Measurements from ENCODE around the gene TEX12.

Gene TEX12

GRCh38 chr11:112212710-112213109 lies 45.5 kb downstream of the TEX12 start:
- no peak for ATAC-seq
- no peak for TF ChIP-seq ISL1 (CRISPR knock-in tag; IDR thresholded peaks at IDR 0.05)
- TF ChIP-seq, protein P1, sequence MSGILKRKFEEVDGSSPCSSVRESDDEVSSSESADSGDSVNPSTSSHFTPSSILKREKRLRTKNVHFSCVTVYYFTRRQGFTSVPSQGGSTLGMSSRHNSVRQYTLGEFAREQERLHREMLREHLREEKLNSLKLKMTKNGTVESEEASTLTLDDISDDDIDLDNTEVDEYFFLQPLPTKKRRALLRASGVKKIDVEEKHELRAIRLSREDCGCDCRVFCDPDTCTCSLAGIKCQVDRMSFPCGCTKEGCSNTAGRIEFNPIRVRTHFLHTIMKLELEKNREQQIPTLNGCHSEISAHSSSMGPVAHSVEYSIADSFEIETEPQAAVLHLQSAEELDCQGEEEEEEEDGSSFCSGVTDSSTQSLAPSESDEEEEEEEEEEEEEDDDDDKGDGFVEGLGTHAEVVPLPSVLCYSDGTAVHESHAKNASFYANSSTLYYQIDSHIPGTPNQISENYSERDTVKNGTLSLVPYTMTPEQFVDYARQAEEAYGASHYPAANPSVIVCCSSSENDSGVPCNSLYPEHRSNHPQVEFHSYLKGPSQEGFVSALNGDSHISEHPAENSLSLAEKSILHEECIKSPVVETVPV (CRISPR knock-in tag; IDR thresholded peaks at IDR 0.05): no peak
- no peak for TF ChIP-seq GLIS3 (CRISPR knock-in tag; IDR thresholded peaks at IDR 0.05)
- no peak for TF ChIP-seq ZNF8 (CRISPR knock-in tag; IDR thresholded peaks at IDR 0.05)
- no peak for TF ChIP-seq PATZ1 (CRISPR knock-in tag; IDR thresholded peaks at IDR 0.05; ENCODE audit: borderline replicate concordance)
- TF ChIP-seq ZNF70 (CRISPR knock-in tag; IDR thresholded peaks at IDR 0.05): no peak
- no peak for TF ChIP-seq SNAI2 (CRISPR knock-in tag; IDR thresholded peaks at IDR 0.05)
- TF ChIP-seq BACH2 (CRISPR knock-in tag; IDR thresholded peaks at IDR 0.05; ENCODE audit: borderline replicate concordance): no peak
- no peak for TF ChIP-seq ZC3H10 (CRISPR knock-in tag; IDR thresholded peaks at IDR 0.05)
- no peak for TF ChIP-seq RARB (CRISPR knock-in tag; IDR thresholded peaks at IDR 0.05)
- no peak for TF ChIP-seq CSDC2 (CRISPR knock-in tag; IDR thresholded peaks at IDR 0.05)
- TF ChIP-seq TCF4 (CRISPR knock-in tag; IDR thresholded peaks at IDR 0.05; ENCODE audit: borderline replicate concordance): no peak
- TF ChIP-seq ZFP3 (CRISPR knock-in tag; IDR thresholded peaks at IDR 0.05): no peak
- no peak for TF ChIP-seq ZFP30 (CRISPR knock-in tag; IDR thresholded peaks at IDR 0.05)
- no peak for TF ChIP-seq OSR1 (CRISPR knock-in tag; IDR thresholded peaks at IDR 0.05)
- TF ChIP-seq ZNF565 (CRISPR knock-in tag; conservative IDR thresholded peaks at IDR 0.05; ENCODE audit: low read depth): no peak
- TF ChIP-seq CREB5 (CRISPR knock-in tag; IDR thresholded peaks at IDR 0.05; ENCODE audit: low read depth): no peak

- TF ChIP-seq, protein P1 (CRISPR knock-in tag; IDR thresholded peaks at IDR 0.05): no peak
- TF ChIP-seq TOX (CRISPR knock-in tag; IDR thresholded peaks at IDR 0.05; ENCODE audit: borderline replicate concordance) (no peak), PPARA (CRISPR knock-in tag; IDR thresholded peaks at IDR 0.05; ENCODE audit: borderline replicate concordance) (no peak), POU6F1 (CRISPR knock-in tag; IDR thresholded peaks at IDR 0.05; ENCODE audit: borderline replicate concordance, low read depth) (no peak), ZC3H10 (CRISPR knock-in tag; IDR thresholded peaks at IDR 0.05) (no peak), CSDC2 (CRISPR knock-in tag; IDR thresholded peaks at IDR 0.05) (no peak), ZNF8 (CRISPR knock-in tag; IDR thresholded peaks at IDR 0.05) (no peak), ESRRG (CRISPR knock-in tag; IDR thresholded peaks at IDR 0.05) (no peak), ISL1 (CRISPR knock-in tag; IDR thresholded peaks at IDR 0.05) (no peak)
- ATAC-seq: no peak
Observed at GRCh38 chr11:112213753-112214152, 46.6 kb downstream of the TEX12 start.

DNA sequence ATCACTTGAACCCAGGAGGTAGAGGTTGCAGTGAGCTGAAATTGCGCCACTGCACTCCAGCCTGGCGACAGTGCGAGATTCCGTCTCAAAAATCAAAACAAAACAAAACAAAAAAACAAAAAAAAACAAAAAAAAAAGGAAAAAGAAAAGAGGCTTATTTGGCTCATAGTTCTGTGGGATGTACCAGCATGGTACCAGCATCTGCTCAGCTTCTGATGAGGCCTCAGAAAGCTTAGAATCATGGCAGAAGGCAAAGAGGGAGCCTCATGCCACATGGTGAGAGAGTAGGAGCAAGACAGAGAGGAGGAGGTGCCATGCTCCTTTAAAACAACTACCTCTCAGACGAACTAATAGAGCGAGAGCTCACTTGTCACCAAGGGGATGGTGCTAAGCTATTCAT lies 48.4 kb downstream of the TEX12 start:
- no peak for ATAC-seq
- no peak for TF ChIP-seq RARB (CRISPR knock-in tag; IDR thresholded peaks at IDR 0.05)
- TF ChIP-seq ZC3H10 (CRISPR knock-in tag; IDR thresholded peaks at IDR 0.05): no peak
- no peak for TF ChIP-seq ESRRG (CRISPR knock-in tag; IDR thresholded peaks at IDR 0.05)
- no peak for TF ChIP-seq ZNF70 (CRISPR knock-in tag; IDR thresholded peaks at IDR 0.05)
- TF ChIP-seq OSR1 (CRISPR knock-in tag; IDR thresholded peaks at IDR 0.05): no peak
- TF ChIP-seq SNAI2 (CRISPR knock-in tag; IDR thresholded peaks at IDR 0.05): no peak
- TF ChIP-seq TCF4 (CRISPR knock-in tag; IDR thresholded peaks at IDR 0.05; ENCODE audit: borderline replicate concordance): no peak
- no peak for TF ChIP-seq PATZ1 (CRISPR knock-in tag; IDR thresholded peaks at IDR 0.05; ENCODE audit: borderline replicate concordance)
- TF ChIP-seq CREB5 (CRISPR knock-in tag; IDR thresholded peaks at IDR 0.05; ENCODE audit: low read depth): no peak
- TF ChIP-seq, protein P2, sequence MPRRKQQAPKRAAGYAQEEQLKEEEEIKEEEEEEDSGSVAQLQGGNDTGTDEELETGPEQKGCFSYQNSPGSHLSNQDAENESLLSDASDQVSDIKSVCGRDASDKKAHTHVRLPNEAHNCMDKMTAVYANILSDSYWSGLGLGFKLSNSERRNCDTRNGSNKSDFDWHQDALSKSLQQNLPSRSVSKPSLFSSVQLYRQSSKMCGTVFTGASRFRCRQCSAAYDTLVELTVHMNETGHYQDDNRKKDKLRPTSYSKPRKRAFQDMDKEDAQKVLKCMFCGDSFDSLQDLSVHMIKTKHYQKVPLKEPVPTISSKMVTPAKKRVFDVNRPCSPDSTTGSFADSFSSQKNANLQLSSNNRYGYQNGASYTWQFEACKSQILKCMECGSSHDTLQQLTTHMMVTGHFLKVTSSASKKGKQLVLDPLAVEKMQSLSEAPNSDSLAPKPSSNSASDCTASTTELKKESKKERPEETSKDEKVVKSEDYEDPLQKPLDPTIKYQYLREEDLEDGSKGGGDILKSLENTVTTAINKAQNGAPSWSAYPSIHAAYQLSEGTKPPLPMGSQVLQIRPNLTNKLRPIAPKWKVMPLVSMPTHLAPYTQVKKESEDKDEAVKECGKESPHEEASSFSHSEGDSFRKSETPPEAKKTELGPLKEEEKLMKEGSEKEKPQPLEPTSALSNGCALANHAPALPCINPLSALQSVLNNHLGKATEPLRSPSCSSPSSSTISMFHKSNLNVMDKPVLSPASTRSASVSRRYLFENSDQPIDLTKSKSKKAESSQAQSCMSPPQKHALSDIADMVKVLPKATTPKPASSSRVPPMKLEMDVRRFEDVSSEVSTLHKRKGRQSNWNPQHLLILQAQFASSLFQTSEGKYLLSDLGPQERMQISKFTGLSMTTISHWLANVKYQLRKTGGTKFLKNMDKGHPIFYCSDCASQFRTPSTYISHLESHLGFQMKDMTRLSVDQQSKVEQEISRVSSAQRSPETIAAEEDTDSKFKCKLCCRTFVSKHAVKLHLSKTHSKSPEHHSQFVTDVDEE (CRISPR knock-in tag; IDR thresholded peaks at IDR 0.05): no peak
- no peak for TF ChIP-seq ZNF8 (CRISPR knock-in tag; IDR thresholded peaks at IDR 0.05)
- no peak for TF ChIP-seq PPARA (CRISPR knock-in tag; IDR thresholded peaks at IDR 0.05; ENCODE audit: borderline replicate concordance)
